CD4-positive, alpha-beta T cell treated with Interleukin-6 for 4 hours (primary cell): ENCODE measurements around the gene EIF3K.
A peak's percentile ranks its signal among the peaks of the same experiment; 100 is the strongest.

Source experiments
- DNase-seq: peaks from one replicate; pipeline ENCODE4 v3.0.0-alpha.2; 2020; ENCODE audit warnings: mixed read lengths

EIF3K gene

GRCh38 chr19:38650911-38651584 lies 32.1 kb downstream of the EIF3K start:
- no peak for DNase-seq

DNA sequence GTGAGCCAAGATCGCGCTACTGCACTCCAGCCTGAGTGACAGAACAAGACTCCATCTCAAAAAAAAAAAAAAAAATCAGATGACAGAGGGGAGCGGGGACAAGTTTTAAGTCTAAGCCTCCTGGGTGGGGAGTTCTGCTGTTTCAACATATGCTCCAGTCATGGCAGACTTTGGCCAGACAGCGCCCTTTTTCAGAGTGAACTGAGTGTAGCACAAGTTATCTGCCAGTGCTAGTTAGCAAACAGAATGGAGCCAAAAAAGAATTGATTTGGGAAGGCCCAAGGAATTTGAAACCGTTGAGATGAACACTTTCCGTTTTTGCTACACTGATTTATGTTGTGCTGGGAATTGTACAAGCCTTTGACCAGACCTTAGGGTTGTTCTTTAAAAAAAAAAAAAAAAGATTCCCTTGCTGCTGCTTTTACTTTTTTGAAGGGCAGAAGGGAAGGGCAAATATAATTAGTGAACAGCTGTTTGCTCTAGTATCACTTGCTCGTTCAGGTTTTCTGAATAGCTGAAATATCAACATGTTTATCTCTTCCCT lies 34.1 kb downstream of the EIF3K start:
- DNase-seq = no peak

DNA sequence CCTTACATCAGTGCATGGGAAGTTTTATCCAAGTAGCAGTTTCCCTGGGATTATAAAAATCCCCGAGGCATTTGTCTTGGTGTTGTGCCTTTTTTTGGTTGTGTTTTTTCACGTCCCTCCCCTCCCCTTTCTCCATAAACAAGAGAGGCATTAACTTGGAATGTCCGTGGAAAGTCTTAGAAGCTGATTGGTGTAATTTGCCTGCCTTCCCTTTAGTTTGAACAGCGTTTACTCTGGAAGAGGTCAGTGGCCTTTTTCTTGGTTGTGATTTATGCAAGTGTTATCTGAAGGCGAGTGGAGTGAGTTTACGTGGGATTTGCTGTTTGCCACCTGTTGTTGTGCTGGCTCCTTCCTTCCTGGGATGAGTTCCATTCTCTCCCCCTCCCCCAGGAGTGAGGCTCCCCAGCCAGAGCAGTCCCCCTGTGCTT lies 35.7 kb downstream of the EIF3K start:
- DNase-seq = no peak

- no peak for DNase-seq
These were observed 36.3 kb downstream of the EIF3K start for GRCh38 chr19:38655148-38655824.

DNA sequence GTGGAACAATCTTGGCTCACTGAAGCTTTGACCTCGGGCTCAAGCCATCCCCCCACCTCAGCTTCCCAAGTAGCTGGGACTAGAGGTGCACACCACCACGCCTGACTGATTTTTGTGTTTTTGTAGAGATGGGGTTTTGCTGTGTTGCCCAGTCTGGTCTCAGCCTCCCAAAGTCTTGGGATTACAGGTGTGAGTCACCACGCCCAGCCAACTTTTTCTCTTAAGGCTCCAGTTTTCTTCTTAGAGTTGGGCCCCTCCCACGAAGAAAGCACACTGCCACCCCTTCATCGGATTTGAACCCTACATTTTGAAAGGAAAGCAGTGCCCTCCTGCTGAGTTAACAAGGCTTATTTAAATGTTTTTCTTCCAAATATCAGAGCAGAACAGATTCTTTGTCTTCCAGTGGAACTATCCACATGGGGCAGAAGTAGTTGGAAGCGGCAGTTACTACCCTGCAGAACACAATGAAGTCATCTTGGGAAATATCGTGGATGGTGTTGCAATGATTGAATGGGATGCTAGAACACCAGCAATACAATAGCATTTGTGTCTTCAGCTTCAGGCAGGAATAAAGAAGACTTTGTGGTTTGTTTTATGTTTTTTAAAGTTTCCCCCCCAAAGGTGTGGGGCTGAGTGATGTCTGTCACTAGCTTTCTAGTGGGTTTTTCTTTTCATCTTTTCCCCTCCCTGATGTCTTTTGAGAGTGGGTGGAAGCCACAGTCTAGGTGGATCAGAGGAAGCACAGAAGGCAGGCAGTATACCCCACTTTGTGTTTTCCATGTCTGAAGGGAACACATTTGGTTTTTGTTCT lies 37.4 kb downstream of the EIF3K start:
- DNase-seq = peak; percentile 62

DNA sequence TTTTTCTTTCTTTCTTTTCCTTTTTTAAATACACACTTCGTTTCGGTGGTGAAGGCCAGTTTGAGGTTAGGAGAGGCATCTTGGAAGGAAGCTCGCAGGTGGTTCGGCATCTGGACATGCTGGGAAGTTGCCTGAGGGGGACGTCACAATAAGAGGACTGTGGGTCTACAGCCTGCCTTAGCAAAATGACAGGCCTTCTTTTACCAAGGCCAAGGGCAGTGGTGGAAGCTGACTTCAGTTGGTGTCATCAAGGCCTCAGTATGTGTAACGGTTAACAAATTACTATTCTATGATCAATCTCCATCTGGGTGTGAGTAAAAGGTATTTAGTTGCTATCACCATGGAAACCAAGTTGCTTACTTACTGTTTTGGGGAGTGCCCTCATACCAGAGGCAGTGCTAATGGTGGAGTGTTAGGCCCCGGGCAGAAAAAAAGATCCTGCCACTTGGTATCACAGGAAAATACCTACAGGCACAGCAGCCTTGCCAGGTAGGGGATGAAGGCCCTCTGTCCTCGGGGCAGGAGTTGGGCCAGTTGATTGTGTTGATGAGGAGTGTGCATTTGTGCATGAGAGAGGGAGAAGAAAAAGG lies 38.7 kb downstream of the EIF3K start:
- DNase-seq = no peak

DNA sequence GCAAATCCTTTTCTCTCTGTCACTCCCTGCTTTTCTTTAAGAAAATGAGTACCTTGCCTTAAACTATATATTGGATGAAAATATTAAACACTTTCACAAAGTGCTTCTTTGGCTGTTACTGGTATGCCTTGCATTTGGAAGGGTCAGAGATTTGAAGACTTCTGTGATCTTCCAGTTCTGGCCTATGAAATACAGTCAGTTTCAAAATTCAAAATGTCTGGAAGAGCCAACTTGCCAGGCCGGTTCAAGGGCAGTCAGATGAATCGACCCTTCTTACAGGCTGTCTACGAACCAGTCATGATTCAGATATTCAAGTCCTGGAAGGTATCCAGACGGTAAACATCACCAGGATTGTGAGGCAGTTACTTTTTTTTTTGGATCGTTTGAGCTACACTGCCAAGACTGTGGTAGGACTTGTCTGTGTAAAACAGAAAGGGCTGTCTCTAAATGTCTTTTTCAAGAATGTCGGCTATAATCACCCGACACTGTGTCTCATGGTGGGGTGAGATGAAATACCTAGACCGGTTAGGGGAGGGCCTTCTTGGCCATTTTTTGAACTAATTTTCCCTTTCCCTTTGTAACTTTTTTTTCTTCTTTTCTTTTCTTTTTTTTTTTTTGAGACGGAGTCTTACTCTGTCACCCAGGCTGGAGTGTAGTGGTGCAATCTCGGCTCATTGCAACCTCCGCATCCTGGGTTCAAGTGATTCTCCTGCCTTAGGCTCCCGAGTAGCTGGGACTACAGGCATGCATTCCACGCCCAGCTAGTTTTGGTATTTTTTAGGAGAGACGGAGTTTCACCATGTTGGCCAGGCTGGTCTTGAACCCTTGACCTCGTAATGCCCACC lies 39.7 kb downstream of the EIF3K start:
- no peak for DNase-seq

GRCh38 chr19:38660724-38661123 lies 41.7 kb downstream of the EIF3K start:
- no peak for DNase-seq

DNA sequence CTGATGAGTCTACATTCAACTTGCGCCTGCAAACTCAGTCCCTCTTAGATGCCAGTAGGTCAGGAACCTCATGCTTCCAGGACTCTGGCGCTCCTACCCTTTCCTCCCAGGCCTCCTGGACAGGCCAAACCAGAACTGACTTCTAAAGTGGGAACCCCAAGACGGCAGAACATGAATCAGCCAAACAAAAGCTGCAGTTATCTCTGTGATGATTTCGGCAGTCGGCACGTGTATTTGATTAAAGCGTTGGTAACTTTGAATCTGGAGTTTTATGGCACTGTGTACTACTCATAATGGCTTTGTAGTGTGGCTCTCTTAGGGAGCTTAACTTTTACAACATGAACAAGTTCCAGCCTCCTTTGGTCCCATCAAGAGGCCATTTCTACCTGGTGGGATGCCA lies 42.1 kb downstream of the EIF3K start:
- DNase-seq = no peak

GRCh38 chr19:38661996-38662395 lies 43.0 kb downstream of the EIF3K start:
- DNase-seq = no peak

DNA sequence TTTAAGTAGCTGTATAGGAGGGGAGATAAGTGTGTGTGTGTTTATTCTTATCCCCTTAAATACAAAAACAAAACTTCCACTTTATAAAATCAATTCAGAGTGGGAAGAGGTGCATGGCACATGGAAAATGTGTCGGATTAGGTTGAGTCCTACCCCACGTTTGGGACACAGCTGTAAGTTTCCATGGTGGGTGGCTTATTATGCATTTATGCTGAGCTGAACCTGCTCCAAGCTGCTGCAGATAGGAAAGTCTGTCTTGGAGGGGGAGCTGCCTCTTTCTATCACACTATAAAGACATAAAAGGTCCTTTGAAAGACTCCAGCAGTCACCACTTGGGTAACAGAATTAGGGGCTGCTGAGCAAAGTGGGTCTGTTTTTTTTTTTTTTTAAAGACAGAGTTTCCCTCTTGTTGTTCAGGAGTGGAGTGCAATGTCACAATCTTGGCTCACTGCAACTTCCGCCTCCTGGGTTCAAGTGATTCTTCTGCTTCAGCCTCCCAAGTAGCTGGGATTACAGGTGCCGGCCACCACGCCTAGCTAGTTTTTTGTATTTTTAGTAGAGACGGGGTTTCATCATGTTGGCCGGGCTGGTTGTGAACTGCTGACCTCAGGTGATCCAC lies 43.7 kb downstream of the EIF3K start:
- DNase-seq = no peak

DNA sequence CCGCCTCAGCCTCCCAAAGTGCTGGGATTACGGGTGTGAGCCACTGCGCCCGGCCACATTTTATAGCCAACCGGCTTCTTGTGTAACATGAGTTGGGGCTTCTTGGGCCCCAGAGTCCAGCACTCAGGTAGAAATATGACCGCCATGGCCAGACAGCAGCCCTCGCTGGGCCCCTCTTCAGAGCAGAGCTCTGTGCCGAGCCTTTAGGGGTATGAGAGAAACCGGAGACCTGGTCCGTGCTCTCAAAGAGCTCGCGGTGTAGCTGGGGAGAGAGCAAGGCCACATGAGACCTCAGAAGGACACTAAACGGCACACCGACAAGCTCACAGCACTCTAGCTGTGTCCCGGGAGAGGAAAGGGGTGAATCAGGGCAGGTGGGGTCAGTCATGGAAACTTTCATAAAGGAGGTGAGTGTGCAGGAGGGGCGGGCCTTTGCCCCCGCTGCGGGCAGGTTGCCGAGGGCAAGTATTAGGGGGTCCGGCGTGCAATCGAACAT lies 44.2 kb downstream of the EIF3K start:
- no peak for DNase-seq

DNA sequence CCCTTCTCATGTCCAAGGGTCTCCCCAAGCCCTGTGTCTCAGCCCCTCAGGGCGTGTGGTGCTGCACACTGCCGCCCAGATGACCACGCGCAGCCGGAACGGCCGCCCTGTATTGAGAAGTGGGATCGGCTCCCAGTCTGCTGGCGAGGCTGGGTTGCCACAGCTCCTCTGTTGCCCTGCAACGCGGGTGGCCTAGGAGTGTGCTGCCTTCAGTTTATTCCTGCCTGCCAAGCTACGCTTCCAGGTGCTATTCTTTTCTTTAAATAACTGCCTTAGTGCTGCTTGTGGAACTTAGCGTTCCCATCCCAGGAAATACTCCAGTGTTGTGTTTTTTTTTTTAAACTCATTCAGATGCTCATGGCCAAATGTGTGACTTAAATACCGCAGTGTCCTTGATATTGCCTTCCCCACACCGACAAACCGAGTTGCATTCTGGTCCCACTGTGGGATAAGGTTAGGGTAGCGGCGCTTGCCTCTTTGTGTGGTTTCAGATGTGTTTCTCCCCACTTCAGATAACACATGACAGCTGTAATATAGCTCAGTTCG lies 45.0 kb downstream of the EIF3K start:
- DNase-seq = no peak

DNA sequence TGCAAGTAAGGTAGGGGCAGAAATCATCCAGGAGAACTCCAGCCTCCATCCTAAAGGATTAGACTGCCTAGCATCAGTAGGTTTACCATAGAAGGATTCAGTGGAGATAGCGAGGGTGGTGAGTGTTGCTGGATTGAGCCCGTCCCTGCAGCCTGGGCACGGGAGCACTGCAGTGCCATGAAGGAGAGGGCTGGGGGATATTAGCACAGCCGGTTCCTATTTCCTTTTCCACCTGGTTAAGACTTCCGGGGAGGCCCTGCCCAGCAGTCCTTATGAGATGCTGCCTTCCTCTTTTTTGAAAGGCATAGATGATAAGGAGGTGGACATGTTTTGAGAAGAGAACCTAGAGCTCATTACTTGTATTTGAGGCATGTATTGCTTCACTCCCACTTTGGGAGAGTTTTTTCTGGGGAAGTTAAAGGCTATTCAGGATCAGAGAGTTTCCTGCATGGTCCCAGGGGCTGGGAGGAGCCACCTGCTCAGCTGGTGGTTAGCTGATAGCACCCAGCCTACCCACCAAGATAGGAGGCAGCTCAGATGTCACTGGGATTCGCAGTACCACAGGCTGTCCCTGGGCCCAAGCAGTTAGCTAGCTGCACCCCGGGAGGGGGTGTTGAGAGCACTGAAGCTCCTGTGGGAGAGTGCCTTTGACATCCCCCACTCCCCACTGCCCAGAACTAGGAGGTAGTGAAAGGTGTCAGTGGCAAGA lies 45.7 kb downstream of the EIF3K start:
- DNase-seq = no peak

DNA sequence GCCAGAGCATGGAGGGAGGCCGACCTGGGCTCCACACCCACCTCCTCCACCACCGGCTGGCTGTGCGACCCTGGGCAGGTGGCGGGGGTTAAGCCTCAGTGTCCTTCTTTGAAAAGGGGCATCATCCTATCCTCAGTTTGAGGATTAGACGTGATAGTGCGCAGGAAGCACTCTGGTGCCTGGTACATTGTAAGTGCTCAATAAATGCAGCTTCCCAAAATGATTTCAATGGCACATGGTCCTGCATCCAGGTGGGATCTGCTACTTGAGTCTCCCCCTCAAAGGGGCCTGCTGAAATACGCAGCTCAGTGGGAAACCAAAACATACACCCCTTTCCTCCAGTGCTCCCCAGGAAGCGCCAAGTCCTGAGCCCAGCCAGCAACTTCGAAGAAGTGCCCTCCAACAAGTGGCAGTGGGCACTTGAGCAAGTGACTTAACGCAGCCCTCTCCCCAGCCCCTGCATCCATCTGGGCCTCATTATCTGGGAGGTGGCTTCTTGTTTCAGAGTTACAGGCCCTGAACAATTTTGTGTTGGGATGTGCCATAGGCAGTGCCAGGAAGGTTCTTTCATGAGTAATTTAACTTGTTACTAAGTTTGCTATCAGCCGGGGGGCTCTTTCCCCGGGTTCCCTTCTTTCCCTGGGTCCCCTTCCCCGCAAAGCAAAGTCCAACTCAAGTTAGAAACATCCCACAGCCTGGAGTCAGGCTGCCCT lies 46.4 kb downstream of the EIF3K start:
- no peak for DNase-seq

DNA sequence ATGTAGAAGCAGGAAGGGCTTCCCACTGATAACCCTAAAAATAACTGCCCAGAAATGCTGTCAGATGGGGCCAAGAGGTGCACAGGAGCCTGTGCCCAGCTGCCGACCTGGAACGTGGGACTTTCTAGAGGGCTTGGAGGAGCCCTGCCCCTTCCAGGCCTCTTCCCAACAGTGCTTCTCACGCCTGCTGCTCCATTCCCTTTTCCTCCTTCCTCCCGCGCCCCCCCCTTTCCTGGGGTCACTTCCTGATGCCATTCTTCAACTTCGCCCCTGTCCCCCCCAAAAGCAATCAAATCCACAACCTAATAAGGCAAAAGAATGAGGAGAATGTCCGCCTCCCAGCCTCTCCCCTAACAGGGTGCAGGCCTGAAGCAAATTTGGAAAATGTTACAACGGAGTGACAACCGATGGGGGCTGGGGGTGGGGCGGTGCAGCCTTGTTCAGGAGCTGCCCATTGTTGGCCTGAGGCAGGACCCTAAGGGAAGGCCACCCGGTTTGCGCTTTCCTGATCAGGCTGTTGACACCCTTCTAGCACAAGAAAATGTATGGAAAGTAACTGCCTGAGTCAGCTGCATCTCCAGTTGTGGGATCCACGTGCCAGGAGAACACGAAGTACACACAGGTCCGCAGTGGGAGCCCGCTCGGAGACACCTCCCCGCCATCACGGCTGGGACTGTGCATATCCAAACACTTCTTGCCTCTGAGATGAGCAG lies 47.1 kb downstream of the EIF3K start:
- DNase-seq = no peak

DNA sequence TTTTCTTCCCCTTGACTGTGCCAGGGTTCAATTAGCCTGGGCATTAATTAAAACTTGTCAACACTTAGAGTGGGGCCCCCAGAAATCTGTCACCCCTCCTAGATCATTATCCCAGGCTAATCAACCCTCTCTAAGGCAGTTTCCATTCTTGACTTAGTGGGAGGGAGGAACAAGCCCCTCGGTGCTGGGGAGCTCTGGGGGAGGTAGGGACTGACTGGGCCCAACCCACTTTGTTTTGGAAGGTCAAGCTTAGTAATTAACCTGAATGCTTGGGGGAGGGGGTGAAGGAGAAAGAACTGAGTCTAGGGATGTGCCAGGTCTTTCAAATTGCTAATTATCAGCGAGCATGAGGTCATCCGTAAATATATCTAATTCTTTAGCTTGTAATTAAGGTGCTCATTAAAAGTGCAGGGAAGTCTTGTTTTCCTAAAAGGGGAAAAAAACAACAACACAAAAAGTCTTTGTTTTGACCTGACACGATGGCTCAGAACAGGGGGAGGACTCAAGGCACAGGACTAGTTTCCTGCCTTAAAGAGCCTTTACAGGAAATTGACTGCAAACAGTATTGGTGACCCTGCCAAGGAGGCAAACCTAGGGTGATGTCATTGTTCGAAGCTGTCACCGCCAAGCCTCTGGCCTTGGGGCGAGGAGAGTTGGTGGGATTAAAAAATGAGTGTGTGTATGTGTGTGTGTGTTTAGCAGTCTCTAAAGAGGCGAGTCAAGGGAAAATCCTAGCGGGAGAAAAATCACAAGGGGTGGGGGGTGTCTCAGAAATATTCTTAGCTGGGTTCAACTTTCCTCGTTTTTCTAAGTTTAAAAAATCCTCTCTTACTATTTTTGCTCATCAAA lies 47.9 kb downstream of the EIF3K start:
- peak; percentile 45 for DNase-seq

DNA sequence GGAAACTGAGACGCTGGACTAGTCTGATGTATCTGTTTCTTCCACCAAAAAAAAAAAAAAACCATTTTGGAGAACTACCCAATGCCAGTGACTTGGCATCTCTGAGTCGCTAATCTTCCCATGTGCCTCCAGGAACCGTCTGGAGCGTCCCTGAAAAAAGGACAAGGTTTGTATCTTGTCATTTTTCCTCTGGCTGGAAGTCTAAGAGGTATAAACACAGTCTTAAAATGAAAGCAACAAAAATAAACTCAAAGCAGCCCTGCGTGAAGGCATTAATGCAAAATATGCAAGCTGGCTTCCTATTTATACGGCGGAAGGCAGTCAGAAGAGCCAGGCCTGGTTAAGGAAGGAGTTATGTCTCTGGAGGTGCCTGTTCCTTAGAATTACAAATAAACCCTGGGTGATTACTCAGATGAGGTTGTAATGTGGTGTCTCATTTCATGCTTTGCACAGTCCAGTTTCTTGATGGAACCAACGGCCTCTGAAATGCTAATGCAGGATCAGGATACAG lies 48.7 kb downstream of the EIF3K start:
- no peak for DNase-seq
